ENCODE results near the gene YBX1. TPM values are rescaled to one million over a fixed set of nuclear protein-coding genes. Genes with fewer than 3 reads are reported as not detected.

The YBX1 gene
- total RNA-seq, 1 donor from 2014 or later = 1,242 TPM

DNA sequence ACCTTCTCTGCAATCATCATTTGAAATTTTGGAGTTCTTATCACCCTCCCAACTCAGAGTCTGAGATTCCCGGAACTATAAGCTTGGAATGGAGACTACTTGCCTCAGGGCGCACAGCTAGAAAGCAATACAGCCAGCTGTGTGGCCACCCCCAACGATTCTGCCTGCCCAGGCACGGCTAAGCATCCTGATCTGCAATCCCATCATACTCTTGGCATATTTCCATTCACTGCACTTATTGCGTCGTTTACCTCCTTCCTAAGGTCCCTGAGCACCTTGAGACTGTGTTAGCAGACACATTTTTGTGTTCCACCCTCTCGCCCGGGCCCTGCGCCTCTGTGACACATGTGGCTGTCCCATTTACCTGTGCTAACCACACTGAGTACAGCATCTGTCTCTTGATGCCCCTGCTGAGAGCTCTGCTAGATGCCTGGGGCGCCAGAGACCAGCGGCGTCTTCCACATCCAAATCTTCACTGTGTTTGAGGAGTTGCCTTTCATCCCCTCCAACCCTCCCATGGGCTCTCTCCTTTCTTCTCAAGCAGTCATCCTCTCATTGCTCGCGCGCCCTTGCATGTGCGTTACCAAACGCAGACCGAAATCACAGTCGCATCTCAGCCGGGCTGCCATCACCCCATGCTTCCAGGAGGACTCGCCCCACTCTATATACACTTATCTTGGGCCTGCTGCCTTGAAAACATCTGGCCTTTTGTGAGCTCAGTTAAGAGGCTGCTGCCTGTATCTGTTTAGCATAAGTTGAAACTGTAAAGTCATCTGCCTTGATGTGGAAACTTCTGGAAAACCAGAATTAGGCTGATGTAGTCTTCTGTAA lies 61.3 kb downstream of the YBX1 start:
- Mint-ChIP-seq H3K4me3 (no peak overlapping the region), H3K36me3 (ENCODE audit: low read depth) (peaks cover 16% of the 10 kb centered on the region), H3K27me3 (ENCODE audit: low read depth) (no peaks in the 10 kb centered on the region), H3K4me1 (peaks cover 32% of the 10 kb centered on the region), H3K9me3 (no peaks in the 10 kb centered on the region), H3K27ac (ENCODE audit: unreplicated experiment) (peak overlapping the region; percentile 9)
- no peak for DNase-seq (ENCODE audit: low read depth, low spot score)
- TF ChIP-seq, protein P1, sequence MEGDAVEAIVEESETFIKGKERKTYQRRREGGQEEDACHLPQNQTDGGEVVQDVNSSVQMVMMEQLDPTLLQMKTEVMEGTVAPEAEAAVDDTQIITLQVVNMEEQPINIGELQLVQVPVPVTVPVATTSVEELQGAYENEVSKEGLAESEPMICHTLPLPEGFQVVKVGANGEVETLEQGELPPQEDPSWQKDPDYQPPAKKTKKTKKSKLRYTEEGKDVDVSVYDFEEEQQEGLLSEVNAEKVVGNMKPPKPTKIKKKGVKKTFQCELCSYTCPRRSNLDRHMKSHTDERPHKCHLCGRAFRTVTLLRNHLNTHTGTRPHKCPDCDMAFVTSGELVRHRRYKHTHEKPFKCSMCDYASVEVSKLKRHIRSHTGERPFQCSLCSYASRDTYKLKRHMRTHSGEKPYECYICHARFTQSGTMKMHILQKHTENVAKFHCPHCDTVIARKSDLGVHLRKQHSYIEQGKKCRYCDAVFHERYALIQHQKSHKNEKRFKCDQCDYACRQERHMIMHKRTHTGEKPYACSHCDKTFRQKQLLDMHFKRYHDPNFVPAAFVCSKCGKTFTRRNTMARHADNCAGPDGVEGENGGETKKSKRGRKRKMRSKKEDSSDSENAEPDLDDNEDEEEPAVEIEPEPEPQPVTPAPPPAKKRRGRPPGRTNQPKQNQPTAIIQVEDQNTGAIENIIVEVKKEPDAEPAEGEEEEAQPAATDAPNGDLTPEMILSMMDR (conservative IDR thresholded peaks at IDR 0.05) = no peak

DNA sequence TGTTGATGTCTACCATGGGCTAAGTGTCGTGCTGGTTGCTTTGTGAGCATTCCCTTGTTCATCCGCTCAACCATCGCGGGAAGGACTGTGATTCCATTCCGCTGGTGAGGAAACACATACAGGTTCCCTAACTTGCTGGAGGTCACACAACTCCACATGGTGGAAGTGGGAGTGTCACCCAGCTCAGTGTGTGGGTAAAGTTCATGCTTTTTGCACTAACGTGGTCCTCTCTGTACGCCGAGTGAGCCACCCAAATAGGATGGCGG lies 61.9 kb downstream of the YBX1 start:
- DNase-seq (ENCODE audit: low read depth, low spot score) = no peak
- H3K4me3 Mint-ChIP-seq = no peak overlapping the region
- peaks cover 21% of the 10 kb centered on the region for H3K36me3 Mint-ChIP-seq (ENCODE audit: low read depth)
- H3K4me1 Mint-ChIP-seq = peaks cover 31% of the 10 kb centered on the region
- H3K9me3 Mint-ChIP-seq = no peaks in the 10 kb centered on the region
- TF ChIP-seq, protein P1 (conservative IDR thresholded peaks at IDR 0.05) = no peak
- no peak overlapping the region for H3K27ac Mint-ChIP-seq (ENCODE audit: unreplicated experiment)
- no peaks in the 10 kb centered on the region for H3K27me3 Mint-ChIP-seq (ENCODE audit: low read depth)

DNA sequence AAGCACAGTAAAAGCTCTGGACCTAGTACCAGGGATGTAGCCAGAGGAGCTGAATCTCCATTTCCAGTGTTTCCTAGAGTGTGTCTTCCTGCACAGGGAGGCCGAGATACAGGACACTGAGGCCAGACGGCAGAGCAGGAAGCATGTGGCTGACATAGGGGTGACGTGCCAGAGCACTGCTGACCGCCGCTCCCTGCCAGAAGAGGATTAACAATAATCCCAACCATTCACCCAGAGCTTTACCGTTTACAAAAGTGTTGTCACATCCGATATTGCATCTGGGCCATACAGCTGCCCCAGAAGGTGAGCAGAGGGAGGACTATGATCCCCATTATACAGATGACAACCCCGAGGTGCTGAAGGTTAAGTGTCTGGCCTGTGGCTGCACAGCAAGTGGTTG lies 63.6 kb downstream of the YBX1 start:
- H3K27ac Mint-ChIP-seq (ENCODE audit: unreplicated experiment) = no peak overlapping the region
- H3K9me3 Mint-ChIP-seq = no peaks in the 10 kb centered on the region
- no peak overlapping the region for H3K4me3 Mint-ChIP-seq
- no peaks in the 10 kb centered on the region for H3K27me3 Mint-ChIP-seq (ENCODE audit: low read depth)
- peaks cover 34% of the 10 kb centered on the region for H3K36me3 Mint-ChIP-seq (ENCODE audit: low read depth)
- TF ChIP-seq, protein P1 (conservative IDR thresholded peaks at IDR 0.05) = no peak
- H3K4me1 Mint-ChIP-seq = peaks cover 19% of the 10 kb centered on the region
- DNase-seq (ENCODE audit: low read depth, low spot score) = no peak

DNA sequence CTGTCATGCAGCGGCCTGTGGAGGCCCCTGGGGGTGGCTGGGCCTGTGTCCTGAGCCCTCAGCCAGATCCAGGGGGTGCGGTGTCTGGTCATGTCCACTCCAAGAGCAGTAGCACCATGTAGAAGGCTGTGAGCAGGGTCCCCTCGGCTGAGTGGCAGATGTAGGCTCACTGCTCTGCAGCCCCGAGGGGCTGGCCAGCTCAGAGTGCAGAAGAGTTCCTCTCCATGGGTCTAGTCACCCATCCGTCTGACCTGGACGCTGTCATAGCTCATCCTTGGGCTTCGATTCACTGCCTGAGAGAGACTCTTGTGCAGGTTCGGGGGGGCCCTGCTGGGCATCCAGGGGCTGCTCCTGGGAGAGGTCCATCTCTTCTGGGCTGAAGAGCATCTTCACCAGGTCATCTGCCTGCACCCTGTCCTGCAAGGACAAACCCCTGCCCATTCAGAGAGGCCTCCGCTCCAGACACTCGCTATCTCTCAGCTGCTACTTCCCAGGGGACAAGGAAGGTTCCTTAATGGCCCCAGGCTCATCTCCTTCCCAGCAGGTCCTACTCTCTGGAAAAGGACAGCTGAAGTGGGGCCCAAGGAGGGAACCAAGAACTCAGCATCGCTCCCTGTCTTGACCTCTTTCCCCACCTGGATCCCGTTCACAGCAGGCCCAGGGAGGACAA lies 64.4 kb downstream of the YBX1 start:
- TF ChIP-seq, protein P1 (conservative IDR thresholded peaks at IDR 0.05) = no peak
- no peaks in the 10 kb centered on the region for H3K27me3 Mint-ChIP-seq (ENCODE audit: low read depth)
- H3K27ac Mint-ChIP-seq (ENCODE audit: unreplicated experiment) = no peak overlapping the region
- H3K9me3 Mint-ChIP-seq = peaks cover 1% of the 10 kb centered on the region
- H3K36me3 Mint-ChIP-seq (ENCODE audit: low read depth) = peaks cover 35% of the 10 kb centered on the region
- no peak overlapping the region for H3K4me3 Mint-ChIP-seq
- peaks cover 17% of the 10 kb centered on the region for H3K4me1 Mint-ChIP-seq
- DNase-seq (ENCODE audit: low read depth, low spot score) = no peak

DNA sequence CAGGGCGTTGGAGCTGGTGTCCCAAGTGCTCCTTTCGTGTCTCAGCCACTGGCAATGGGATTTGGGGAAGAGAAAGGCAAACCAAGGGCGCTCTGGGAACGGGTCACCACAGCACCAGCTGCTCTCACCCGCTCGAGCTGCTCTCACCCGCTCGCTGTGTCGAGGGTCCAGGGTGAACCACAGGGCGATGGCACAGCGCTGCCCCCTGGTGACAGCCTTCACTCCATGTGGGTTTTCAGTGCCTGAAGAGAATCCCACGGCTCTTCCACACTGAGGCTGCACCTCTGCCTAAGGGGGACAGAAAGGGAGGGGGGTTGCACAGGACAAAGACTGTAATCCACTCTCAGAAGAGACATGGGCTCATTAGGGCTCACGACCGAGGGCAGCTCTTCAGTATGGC lies 64.9 kb downstream of the YBX1 start:
- no peak overlapping the region for H3K27ac Mint-ChIP-seq (ENCODE audit: unreplicated experiment)
- TF ChIP-seq, protein P1 (conservative IDR thresholded peaks at IDR 0.05) = peak; percentile 69
- H3K4me1 Mint-ChIP-seq = peaks cover 16% of the 10 kb centered on the region
- H3K36me3 Mint-ChIP-seq (ENCODE audit: low read depth) = peaks cover 41% of the 10 kb centered on the region
- H3K4me3 Mint-ChIP-seq = no peak overlapping the region
- peak; percentile 66 for DNase-seq (ENCODE audit: low read depth, low spot score)
- peaks cover 5% of the 10 kb centered on the region for H3K9me3 Mint-ChIP-seq
- H3K27me3 Mint-ChIP-seq (ENCODE audit: low read depth) = no peaks in the 10 kb centered on the region
